A549 (cell line): Measurements from ENCODE around the gene DCHS2.

ENCODE experiments used
- JUN ChIP-seq, 2 experiments: fragments of >200 bp; sonication (Bioruptor Twin); formaldehyde crosslinking; IDR thresholded peaks; 2 replicates in 1 of 2; 3 replicates in 1 of 2; pipeline ENCODE4 v1.6.1; 2016 to 2017
- PHF8 ChIP-seq: fragments of 200-600 bp; sonication (generic); IDR thresholded peaks from 2 replicates; pipeline ENCODE4 v1.6.1; 2016; ENCODE audit warnings: low read depth, mild to moderate bottlenecking, antibody characterized with exemption, moderate library complexity, borderline replicate concordance

DNA sequence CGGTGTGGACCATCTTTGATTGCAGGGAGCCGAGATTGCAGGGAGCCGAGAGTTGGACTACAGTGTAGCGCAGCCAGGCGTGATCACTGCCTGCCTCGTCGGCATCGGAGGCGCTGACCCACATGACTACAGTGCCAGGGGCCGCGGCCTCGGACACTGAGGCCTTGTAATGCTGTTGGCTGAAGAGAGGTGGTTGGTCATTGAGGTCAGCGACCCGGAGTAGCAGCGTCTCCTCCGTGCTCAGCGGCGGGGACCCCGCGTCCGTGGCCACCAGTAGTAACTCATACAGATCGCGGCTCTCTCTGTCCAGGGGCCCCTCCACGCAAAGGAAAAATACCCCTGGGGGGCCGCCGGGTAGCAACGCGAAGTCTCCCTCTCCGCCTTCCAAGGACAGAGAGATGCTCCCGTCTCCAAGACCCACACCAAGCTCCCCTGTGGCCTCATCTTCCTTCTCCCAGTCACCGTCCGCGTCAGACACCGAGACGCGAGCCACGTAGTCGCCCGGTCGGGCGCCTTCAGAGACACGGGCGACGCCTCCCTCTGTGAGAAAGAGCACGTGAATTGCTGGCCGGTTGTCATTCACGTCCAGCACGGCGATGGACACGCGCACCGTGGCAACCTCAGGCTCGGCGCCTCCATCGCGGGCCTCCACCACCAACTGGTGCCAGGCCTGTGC, 1.9 kb downstream of the DCHS2 start:
- TF ChIP-seq JUN (IDR thresholded peaks at IDR 0.05) (no peak), PHF8 (no peak)
